ENCODE results near the gene AMT.
A peak's percentile ranks its signal among the peaks of the same experiment; 100 is the strongest.

DNA sequence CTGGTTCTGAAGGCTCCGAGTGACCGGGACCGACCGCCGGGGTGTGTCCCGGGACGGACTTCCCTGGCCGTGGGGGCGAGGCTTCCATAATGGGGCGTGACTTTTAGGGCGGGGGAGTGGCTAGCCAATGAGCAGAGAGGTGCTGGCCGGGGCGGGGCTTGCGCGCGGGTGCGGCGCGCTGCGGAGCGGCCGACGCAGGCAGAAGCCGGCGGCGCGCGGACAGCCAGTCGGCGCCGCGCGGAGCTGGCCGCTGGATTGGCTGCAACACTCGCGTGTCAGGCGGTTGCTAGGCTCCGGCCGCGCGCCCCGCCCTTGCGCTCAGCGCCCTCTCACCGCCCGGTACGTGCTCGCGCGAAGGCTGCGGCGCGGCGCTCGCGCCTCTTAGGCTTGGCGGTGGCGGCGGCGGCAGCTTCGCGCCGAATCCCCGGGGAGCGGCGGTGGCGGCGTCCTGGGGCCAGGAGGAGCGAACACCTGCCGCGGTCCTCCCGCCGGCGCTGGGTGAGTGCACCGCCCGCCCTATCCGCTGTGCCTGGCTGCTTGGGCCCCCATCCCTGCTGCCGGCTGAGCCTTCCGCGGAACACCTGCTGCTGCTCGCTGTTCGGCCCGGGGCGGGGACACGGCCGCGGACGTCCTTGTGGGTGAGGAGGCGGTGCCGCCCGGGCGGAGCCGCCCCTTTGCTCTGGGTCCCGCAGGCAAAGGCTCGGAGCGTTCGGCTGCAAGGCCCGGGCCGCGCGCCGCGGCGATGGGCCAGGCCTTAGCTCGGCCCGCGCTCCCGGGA lies 47.9 kb upstream of the AMT start, which contains the start of gene DAG1:
- peak; percentile 88 for TF ChIP-seq RFX5 (IDR thresholded peaks at IDR 0.05; ENCODE audit: low read depth, low read length)
- TF ChIP-seq JUND (CRISPR knock-in tag; IDR thresholded peaks at IDR 0.05): 0 out of 2 replicates have a peak, but pooled peaks have one; percentile 55
- TF ChIP-seq PRPF4 (IDR thresholded peaks at IDR 0.05; ENCODE audit: low read depth, low read length, poor library complexity, severe bottlenecking): no peak
- peak; percentile 17; the same call in 1 of the 2 replicates for TF ChIP-seq CTCF (CRISPR knock-in tag; IDR thresholded peaks at IDR 0.05)
- TF ChIP-seq ZNF10 (CRISPR knock-in tag; IDR thresholded peaks at IDR 0.05; ENCODE audit: borderline replicate concordance, low read depth): no peak
- TF ChIP-seq EP300 (IDR thresholded peaks at IDR 0.05; ENCODE audit: low read depth in 2 of 2, low read length in 2 of 2): no peak
- TF ChIP-seq EP300 (CRISPR knock-in tag; IDR thresholded peaks at IDR 0.05; ENCODE audit: borderline replicate concordance): peak; percentile 45; the same call in 1 of the 2 replicates
- TF ChIP-seq, protein P1, sequence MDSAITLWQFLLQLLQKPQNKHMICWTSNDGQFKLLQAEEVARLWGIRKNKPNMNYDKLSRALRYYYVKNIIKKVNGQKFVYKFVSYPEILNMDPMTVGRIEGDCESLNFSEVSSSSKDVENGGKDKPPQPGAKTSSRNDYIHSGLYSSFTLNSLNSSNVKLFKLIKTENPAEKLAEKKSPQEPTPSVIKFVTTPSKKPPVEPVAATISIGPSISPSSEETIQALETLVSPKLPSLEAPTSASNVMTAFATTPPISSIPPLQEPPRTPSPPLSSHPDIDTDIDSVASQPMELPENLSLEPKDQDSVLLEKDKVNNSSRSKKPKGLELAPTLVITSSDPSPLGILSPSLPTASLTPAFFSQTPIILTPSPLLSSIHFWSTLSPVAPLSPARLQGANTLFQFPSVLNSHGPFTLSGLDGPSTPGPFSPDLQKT (CRISPR knock-in tag; IDR thresholded peaks at IDR 0.05; ENCODE audit: borderline replicate concordance): no peak
- TF ChIP-seq TARDBP (CRISPR knock-in tag; IDR thresholded peaks at IDR 0.05): peak; percentile 31; the same call in 1 of the 2 replicates
- TF ChIP-seq, protein P2, sequence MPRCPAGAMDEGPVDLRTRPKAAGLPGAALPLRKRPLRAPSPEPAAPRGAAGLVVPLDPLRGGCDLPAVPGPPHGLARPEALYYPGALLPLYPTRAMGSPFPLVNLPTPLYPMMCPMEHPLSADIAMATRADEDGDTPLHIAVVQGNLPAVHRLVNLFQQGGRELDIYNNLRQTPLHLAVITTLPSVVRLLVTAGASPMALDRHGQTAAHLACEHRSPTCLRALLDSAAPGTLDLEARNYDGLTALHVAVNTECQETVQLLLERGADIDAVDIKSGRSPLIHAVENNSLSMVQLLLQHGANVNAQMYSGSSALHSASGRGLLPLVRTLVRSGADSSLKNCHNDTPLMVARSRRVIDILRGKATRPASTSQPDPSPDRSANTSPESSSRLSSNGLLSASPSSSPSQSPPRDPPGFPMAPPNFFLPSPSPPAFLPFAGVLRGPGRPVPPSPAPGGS (CRISPR knock-in tag; IDR thresholded peaks at IDR 0.05): peak; percentile 27; the same call in 1 of the 2 replicates

Measured in HepG2 (cell line).